ENCODE data around the gene ZMIZ2.

DNA sequence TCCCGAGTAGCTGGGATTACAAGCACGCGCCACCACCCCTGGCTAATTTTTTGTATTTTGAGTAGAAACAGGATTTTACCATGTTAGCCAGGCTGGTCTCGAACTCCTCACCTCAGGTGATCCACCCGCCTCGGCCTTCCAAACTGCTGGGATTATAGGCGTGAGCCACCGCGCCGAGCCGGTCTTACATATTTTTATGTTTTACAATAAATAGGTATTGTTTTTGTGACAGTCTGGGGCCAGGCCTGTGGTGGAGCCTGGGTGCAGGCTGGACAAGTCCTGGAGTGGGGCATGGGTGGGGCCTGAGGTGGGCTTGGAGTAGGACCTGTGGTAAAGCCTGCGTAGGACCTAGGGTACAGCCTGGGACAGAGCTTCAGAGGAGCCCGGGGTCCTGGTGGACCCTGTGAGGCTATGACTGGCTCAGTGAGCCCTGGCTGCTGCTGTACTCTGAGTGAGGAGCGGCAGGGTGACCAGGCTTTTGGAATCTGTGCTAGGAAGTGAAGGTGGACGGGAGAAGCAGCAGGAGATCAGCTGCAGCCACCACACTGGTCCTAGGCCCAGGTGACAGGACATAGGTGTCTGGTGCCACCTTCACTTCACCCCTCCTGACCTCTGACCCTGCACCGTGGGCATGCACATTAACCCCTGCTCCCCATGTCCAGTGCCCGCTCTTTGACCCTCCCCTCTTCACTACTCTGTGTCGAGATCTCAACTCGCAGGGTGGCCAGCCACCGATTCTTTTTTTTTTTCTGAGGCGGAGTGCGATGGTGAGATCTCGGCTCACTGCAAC is 9.6 kb upstream of the ZMIZ2 start:
- TF ChIP-seq CTCF (conservative IDR thresholded peaks at IDR 0.05) (no peak), EZH2 (IDR thresholded peaks at IDR 0.05; ENCODE audit: low read depth) (no peak)
